MM.1S (cell line): ENCODE measurements around the gene TAF5L.
"Not testable (repeated sequence)": the region's sequence is repeated elsewhere in the genome, so short reads cannot be mapped to it uniquely, and the experiment has no call there.

Experiments used
- DNase-seq: peaks from one replicate; pipeline ENCODE4 v3.0.0-alpha.2; 2015
- H2AFZ ChIP-seq: fragments of 300-600 bp; sonication (generic); 2 replicates; pipeline ENCODE4 v1.6.0; 2016; ENCODE audit warnings: antibody characterized with exemption, low read length
- H3F3A ChIP-seq: fragments of 300-600 bp; sonication (generic); 2 replicates; pipeline ENCODE4 v1.6.1; 2016; ENCODE audit warnings: mild to moderate bottlenecking, antibody characterized with exemption, low read length, moderate library complexity, mixed read lengths; ENCODE audit not compliant: insufficient read depth
- H3K27ac ChIP-seq: fragments of 300-600 bp; sonication (generic); 2 replicates; pipeline ENCODE4 v1.5.1; 2016; ENCODE audit warnings: mild to moderate bottlenecking, low read length
- H3K27me3 ChIP-seq: fragments of 300-600 bp; sonication (generic); replicated peaks from 2 replicates; pipeline ENCODE4 v1.6.0; 2016; ENCODE audit warnings: low read length; ENCODE audit not compliant: insufficient read depth
- H3K36me3 ChIP-seq: fragments of 300-600 bp; sonication (generic); replicated peaks from 2 replicates; pipeline ENCODE4 v1.6.1; 2016; ENCODE audit warnings: mild to moderate bottlenecking, low read length, mixed read lengths; ENCODE audit not compliant: insufficient read depth
- H3K4me1 ChIP-seq: fragments of 300-600 bp; sonication (generic); 2 replicates; pipeline ENCODE4 v1.6.1; 2016; ENCODE audit warnings: low read length, mixed read lengths
- H3K4me2 ChIP-seq: fragments of 300-600 bp; sonication (generic); 2 replicates; pipeline ENCODE4 v1.6.0; 2016; ENCODE audit warnings: low read depth, low read length
- H3K4me3 ChIP-seq: fragments of 300-600 bp; sonication (generic); 2 replicates; pipeline ENCODE4 v1.5.1; 2016; ENCODE audit warnings: low read length, mixed read lengths
- H3K79me2 ChIP-seq: fragments of 300-600 bp; sonication (generic); 2 replicates; pipeline ENCODE4 v1.6.1; 2016; ENCODE audit warnings: mixed run types, low read length, mixed read lengths
- H3K9ac ChIP-seq: fragments of 300-600 bp; sonication (generic); 2 replicates; pipeline ENCODE4 v1.6.1; 2016; ENCODE audit warnings: low read length, mixed read lengths
- H3K9me2 ChIP-seq: fragments of 300-600 bp; sonication (generic); replicated peaks from 2 replicates; pipeline ENCODE4 v1.6.1; 2016; ENCODE audit warnings: mild to moderate bottlenecking, low read length, mixed read lengths; ENCODE audit not compliant: insufficient read depth
- H3K9me3 ChIP-seq: fragments of 300-600 bp; sonication (generic); replicated peaks from 2 replicates; pipeline ENCODE4 v1.6.1; 2016; ENCODE audit warnings: mild to moderate bottlenecking, low read length, mixed read lengths; ENCODE audit not compliant: insufficient read depth
- H4K20me1 ChIP-seq: fragments of 300-600 bp; sonication (generic); 2 replicates; pipeline ENCODE4 v1.6.1; 2016; ENCODE audit warnings: mild to moderate bottlenecking, low read length, moderate library complexity, mixed read lengths; ENCODE audit not compliant: insufficient read depth
- EZH2 ChIP-seq: fragments of 300-600 bp; sonication (generic); optimal IDR thresholded peaks from 2 replicates; pipeline ENCODE3; 2017; ENCODE audit warnings: low read depth, mild to moderate bottlenecking, antibody characterized with exemption, low read length, mixed read lengths
- EZH2phosphoT487 ChIP-seq: fragments of 300-600 bp; sonication (generic); IDR thresholded peaks from 2 replicates; pipeline ENCODE4 v1.6.1; 2018; ENCODE audit warnings: antibody characterized with exemption, low read length
- TF ChIP-seq, protein P1 (sequence below): fragments of 300-600 bp; sonication (generic); IDR thresholded peaks from 2 replicates; pipeline ENCODE4 v1.5.1; 2016; ENCODE audit warnings: antibody characterized with exemption, low read length, mixed read lengths

Gene TAF5L

GRCh38 chr1:229623225-229623624, 2.7 kb downstream of the TAF5L start:
- Histone ChIP-seq H3K36me3 (no peaks in the 10 kb centered on the region), H3K4me2 (no peak overlapping the region), H3K79me2 (peaks cover 92% of the 10 kb centered on the region), H3K9ac (no peak overlapping the region), H3K4me1 (peaks cover 41% of the 10 kb centered on the region), H3K9me2 (no peaks in the 10 kb centered on the region), H2AFZ (no peak overlapping the region), H3K27ac (no peak overlapping the region), H3K4me3 (no peak overlapping the region), H4K20me1 (peaks cover 49% of the 10 kb centered on the region), H3K9me3 (no peaks in the 10 kb centered on the region), H3K27me3 (no peaks in the 10 kb centered on the region), H3F3A (peaks cover 17% of the 10 kb centered on the region)
- DNase-seq, result no peak
- TF ChIP-seq, protein P1, sequence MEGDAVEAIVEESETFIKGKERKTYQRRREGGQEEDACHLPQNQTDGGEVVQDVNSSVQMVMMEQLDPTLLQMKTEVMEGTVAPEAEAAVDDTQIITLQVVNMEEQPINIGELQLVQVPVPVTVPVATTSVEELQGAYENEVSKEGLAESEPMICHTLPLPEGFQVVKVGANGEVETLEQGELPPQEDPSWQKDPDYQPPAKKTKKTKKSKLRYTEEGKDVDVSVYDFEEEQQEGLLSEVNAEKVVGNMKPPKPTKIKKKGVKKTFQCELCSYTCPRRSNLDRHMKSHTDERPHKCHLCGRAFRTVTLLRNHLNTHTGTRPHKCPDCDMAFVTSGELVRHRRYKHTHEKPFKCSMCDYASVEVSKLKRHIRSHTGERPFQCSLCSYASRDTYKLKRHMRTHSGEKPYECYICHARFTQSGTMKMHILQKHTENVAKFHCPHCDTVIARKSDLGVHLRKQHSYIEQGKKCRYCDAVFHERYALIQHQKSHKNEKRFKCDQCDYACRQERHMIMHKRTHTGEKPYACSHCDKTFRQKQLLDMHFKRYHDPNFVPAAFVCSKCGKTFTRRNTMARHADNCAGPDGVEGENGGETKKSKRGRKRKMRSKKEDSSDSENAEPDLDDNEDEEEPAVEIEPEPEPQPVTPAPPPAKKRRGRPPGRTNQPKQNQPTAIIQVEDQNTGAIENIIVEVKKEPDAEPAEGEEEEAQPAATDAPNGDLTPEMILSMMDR, result no peak
- no peak for TF ChIP-seq EZH2phosphoT487
- no peak for TF ChIP-seq EZH2

DNA sequence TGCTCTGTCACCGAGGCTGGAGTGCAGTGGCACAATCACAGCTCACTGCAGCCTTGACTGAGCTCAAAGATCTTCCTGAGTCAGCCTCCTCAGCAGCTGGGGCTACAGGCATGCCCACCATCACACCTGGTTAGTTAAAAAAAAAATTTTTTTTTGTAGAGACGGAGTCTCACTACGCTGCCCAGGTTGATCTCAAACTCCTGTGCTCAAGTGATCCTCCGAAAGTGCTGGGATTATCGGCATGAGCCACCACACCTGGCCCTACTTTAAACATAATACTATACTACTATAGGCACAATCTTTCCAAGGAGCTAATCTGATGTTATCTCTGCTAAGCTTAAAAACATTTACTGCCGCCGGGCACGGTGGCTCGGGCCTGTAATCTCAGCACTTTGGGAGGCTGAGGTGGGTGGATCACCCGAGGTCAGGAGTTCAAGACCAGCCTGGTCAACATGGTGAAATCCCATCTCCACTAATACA, 3.2 kb downstream of the TAF5L start:
- H3K36me3 ChIP-seq, H3K4me3 ChIP-seq, H3K9me2 ChIP-seq, H3K9me3 ChIP-seq, H3K4me2 ChIP-seq, H3K27ac ChIP-seq, H2AFZ ChIP-seq, H3K27me3 ChIP-seq, H3K9ac ChIP-seq, DNase-seq: not testable (repeated sequence)
- H3F3A ChIP-seq, result peaks cover 17% of the 10 kb centered on the region
- peaks cover 93% of the 10 kb centered on the region for H3K79me2 ChIP-seq
- H4K20me1 ChIP-seq, result peaks cover 50% of the 10 kb centered on the region
- H3K4me1 ChIP-seq, result peaks cover 40% of the 10 kb centered on the region

- Histone ChIP-seq H2AFZ (no peak overlapping the region), H3K4me2 (no peak overlapping the region), H3K4me3 (no peak overlapping the region), H3K9me2 (no peaks in the 10 kb centered on the region), H3K27ac (no peak overlapping the region), H4K20me1 (peaks cover 49% of the 10 kb centered on the region), H3K4me1 (peaks cover 33% of the 10 kb centered on the region), H3F3A (peaks cover 16% of the 10 kb centered on the region), H3K36me3 (no peaks in the 10 kb centered on the region), H3K9me3 (no peaks in the 10 kb centered on the region), H3K9ac (no peak overlapping the region), H3K79me2 (peaks cover 93% of the 10 kb centered on the region), H3K27me3 (no peaks in the 10 kb centered on the region)
- no peak for DNase-seq
- TF ChIP-seq EZH2, result no peak
- TF ChIP-seq, protein P1, result no peak
- no peak for TF ChIP-seq EZH2phosphoT487
These were observed 4.3 kb downstream of the TAF5L start for GRCh38 chr1:229621663-229622062.

DNA sequence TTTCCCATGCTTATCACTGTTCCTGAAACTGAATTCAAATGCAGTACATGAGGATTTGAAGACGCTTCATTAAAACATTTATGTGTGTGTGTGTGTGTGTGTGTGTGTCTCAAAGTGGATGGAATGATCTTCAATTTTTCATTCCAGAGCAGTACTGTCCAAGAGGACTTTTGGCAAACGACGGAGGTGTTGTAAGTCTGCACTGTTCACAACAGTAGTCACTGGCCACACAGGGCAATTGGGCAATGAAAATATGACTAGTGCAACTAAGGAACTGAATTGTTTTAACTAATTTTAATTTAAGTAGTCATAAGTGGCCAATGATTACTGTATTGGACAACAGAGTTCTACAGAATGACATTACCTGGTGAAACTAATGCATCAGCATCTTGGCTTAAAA, 5.0 kb downstream of the TAF5L start:
- Histone ChIP-seq H3K36me3 (no peaks in the 10 kb centered on the region), H3K27ac (no peak overlapping the region), H3K9ac (no peak overlapping the region), H3F3A (peaks cover 10% of the 10 kb centered on the region), H3K4me1 (peaks cover 33% of the 10 kb centered on the region), H3K79me2 (peaks cover 95% of the 10 kb centered on the region), H4K20me1 (peaks cover 49% of the 10 kb centered on the region), H3K9me3 (no peaks in the 10 kb centered on the region), H3K27me3 (no peaks in the 10 kb centered on the region), H3K9me2 (no peaks in the 10 kb centered on the region), H2AFZ (no peak overlapping the region), H3K4me2 (no peak overlapping the region), H3K4me3 (no peak overlapping the region)
- no peak for TF ChIP-seq EZH2
- TF ChIP-seq, protein P1, result no peak
- TF ChIP-seq EZH2phosphoT487, result no peak
- no peak for DNase-seq
